GM21786 (cell line): Measurements from ENCODE around the gene MLNR.

Experiments used
- ATAC-seq: cut with Tn5 transposase; IDR thresholded peaks from one replicate; pipeline ENCODE4 v1.9.1; 2021; ENCODE audit not compliant: unreplicated experiment

The MLNR gene, protein sequence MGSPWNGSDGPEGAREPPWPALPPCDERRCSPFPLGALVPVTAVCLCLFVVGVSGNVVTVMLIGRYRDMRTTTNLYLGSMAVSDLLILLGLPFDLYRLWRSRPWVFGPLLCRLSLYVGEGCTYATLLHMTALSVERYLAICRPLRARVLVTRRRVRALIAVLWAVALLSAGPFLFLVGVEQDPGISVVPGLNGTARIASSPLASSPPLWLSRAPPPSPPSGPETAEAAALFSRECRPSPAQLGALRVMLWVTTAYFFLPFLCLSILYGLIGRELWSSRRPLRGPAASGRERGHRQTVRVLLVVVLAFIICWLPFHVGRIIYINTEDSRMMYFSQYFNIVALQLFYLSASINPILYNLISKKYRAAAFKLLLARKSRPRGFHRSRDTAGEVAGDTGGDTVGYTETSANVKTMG

DNA sequence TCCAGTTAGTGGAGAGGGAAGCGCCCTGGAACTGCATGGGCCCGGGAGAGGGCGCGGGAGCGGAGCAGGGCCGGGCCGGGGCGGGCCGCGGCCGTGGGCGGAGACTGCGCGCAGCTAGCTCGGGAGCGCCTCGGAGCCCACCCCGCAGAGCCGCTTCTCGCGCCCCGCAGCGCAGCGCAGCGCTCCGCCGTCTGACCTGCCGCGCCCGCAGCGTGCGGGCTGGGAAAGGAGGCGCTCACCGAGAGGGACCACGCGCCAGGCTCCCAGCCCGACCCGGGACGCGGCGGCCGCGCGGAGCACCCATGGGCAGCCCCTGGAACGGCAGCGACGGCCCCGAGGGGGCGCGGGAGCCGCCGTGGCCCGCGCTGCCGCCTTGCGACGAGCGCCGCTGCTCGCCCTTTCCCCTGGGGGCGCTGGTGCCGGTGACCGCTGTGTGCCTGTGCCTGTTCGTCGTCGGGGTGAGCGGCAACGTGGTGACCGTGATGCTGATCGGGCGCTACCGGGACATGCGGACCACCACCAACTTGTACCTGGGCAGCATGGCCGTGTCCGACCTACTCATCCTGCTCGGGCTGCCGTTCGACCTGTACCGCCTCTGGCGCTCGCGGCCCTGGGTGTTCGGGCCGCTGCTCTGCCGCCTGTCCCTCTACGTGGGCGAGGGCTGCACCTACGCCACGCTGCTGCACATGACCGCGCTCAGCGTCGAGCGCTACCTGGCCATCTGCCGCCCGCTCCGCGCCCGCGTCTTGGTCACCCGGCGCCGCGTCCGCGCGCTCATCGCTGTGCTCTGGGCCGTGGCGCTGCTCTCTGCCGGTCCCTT lies at the start of gene MLNR:
Gene MLNR (plus strand): TSS at position 303 of the 820 bp plus-strand sequence. CDS start 0 bp downstream, at position 303.
- ATAC-seq = no peak

DNA sequence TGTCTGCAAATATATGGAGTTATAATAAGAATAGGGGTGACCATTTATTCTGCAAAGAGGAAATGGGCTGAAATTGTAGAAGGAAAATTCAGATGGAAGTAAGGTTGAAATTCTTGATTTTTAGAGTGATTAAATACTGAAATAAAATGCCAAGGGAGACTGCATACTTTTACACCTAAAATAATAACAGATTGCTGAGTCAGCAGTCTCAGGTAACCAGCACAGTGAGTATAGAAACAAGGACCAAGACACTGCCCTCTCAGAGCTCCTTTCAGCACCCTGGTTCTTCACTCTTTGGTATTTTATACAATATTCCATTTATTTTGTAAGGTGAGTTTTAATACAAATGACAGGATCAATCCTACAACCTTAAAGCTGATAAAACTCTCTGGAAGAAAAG lies 48.8 kb upstream of the MLNR start:
- no peak for ATAC-seq

DNA sequence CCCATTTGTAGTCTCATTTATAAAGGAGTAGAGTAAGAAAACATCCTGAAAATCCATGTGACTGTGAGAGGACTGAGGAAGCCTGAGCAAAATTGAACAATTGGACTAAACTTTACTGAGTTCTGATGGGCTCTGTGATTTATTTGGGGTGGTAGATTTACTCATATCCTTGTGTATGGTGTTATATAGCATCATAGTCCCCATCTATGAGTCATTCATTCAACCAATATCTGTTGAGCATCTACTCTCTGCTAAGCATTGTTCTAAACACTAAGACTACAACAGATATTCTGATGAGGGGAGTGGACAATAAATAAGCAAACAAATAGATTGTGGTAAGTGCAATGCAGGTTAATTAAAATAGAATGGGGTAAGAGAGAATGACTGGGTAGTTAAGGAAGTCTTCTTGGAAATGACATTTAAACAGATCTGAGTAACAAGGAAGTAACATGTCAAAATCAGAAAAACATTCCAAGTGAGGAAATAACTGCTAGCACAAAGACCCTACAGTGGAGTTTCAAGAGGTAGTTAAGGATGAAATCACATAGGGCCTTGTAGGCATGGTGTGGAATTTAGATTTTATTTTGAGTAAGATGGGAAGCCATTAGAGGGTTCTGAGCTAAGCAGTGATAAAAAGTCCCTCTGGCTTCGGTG lies 36.3 kb upstream of the MLNR start:
- no peak for ATAC-seq

DNA sequence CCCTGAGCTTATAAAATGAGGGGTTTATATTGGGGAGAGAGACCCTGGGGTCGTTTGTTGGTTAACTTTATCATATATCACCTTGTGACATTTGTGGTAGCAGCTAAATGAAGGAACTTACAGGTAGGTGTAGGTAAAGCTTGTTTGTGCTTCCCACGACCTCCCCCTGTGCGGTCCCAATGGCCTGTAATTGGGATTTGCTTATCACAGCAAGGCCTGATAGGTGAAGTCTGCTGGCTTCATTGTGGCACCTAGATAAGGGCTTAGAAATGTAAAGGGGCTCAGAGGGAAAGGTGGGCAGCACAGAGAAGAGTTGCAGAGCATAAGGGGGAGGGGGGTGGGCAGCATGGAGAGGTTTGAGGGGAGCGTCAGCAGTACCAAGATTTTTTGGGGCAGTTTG lies 35.5 kb upstream of the MLNR start:
- ATAC-seq = no peak

DNA sequence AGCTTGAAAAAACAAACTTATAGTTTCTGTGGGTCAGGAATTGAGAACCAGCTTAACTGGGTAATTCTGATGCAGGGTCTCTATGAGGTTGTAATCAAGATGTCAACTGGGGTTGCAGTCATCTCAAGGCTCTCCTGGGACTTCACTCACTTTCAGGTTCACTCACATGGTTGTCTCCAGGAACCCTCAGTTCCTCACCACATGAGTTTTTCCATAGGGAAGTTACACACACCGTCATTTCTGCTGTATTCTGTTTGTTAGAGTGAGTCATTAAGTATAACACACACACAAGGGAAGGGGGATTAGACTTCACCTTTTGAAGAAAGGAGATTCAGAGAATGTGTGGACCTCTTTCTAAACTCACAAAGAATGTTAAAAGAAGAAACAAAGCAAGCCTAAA lies 34.9 kb upstream of the MLNR start:
- no peak for ATAC-seq

DNA sequence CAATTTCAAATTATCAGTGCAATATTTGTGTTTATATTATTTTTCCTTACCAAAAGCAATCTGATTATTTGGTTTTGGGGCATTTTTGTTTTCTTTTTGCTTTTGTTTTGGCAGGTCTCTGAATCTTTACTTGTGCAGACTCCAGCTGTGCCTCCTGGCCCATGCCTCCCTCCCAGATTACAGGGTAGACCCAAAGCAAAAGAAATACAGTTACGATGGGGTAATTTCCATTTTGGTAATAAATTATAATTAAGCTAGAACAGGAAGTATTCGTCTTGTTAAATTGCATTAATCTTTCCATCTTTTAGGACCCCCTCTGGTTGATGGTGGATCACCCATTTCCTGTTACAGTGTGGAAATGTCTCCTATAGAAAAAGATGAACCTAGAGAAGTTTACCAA lies 29.2 kb upstream of the MLNR start:
- ATAC-seq = no peak

DNA sequence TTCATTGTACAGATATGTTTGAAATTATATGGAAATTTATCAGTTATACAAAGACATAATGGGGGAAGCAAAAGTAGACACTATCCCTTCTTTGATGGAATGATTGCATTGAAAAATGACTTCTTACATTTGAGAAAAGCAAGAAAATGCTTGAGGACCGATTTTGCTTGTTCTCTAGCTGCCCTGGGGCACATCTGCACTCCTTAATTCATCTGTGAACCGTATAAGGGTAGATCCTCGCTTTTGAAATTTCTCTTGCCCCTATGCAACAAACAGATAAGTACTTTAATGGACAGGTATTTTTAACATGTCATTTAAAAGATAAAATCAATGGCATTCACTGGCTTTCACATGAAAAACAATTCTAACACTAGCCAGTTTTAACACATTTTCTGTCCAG lies 13.5 kb upstream of the MLNR start:
- ATAC-seq = no peak

DNA sequence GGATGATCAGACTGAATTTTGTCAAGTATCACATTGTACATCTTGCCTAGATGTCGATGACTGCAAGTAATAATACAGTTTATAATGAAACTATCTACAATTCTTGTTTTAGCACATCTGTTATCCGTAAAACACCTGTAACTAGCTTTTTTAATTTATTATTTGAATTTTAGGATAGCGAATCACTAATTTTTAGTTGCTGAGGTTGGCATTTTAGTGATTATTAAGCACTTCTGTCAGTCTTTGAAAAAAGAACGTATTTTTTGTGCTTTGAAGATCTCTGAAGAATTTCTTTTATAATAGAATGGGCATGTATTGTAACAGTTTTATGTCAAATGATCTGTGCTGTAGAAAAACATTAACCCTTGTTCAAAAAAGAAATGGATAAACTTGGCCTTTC lies 11.5 kb upstream of the MLNR start:
- ATAC-seq = no peak

DNA sequence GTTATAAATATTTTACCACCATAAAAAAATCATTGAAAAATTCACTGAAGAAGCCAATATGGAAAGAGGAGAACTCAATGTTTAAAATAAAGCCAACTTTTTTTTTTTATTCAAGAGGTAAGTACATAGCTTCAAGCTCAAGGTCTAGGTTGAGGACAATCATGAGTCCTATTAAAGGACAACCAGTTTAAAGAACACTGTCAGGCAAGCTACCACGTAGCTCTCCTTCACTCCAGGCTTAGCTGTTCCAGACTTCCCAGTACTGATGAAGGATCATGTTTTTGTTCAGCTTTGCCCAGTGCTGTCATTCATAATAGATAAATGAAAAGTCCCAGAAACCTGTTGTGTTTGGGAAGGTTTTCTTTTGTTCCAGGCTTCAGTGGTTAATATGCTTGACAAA lies 10.0 kb upstream of the MLNR start:
- ATAC-seq = no peak

DNA sequence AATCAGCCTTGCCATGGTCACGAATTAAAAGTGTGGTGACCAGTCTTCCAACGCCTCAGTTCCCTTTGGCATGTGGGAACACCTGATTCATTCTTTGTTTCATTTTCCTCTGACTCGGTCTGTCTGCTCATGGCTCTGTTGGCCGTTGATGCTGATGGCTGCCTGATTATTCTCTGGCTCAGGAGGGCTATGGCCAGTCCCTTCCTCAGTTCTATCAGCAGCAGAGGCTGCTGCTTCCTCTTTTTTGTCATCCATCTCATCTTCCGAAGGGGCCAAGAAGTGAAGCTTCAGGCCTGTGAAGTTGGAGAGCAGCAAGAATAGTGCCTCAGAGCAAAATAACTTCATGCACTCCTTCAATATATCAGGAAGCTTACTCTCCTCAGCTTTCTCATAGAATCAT lies 9.5 kb upstream of the MLNR start:
- ATAC-seq = no peak

DNA sequence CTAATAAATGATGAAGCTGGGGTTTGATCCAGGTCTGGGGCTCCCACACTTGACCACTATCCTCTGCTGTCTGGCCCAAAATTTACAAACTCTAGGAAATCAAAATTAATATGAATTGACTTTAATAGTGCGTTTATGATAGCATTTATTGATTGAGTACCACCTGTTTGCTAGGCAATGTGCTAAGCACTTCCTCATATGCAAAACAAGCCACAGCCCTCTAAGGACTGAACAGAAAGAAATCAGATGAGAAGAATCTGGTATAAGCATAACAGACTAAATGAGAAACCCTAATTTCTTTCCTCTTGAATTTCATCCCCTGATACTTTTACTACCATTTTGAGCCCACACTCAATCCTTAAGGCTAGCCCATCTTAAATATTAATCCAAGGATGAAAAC lies 6.6 kb upstream of the MLNR start:
- no peak for ATAC-seq

DNA sequence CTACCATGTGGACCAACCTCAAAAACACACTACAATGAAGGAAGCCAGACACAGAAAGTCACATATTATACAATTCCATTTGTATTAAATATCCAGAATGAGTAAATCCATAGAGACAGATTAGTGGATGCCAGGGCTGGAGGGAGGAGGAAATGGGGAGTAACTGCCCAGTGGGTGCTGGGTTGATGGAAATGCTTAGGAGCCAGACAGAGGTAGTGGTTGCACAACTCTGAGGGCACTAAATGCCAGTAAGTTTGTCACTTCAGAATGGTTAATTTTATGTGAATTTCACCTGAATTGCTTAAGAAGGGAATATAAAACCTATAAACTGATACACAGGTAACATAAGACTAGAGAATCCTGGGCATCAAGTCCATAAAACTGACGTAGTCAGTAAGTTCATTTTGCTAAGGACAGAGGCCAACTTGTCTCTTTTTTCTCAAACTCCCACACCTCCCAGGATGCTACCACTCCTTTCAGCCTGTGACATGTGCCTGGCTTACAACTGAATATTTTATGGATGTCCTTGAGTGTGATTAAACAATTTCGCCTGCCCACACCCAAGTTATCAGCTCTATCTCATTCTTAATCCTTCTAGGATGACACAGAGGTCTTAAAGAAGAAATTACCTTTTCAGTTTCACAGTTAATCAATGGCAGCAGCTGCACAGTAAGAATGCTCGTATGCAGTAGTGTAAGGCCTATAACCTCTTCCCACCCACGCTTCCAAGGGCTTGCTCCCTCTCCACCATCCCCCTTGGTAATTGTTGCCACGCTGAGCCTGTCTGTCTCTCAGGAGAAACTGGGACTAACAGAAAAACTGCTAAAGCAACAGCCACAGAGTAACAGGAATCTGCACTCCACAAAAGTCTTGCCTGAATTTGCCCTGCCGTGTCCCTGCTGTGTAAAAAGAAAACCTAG lies 5.9 kb upstream of the MLNR start:
- no peak for ATAC-seq

DNA sequence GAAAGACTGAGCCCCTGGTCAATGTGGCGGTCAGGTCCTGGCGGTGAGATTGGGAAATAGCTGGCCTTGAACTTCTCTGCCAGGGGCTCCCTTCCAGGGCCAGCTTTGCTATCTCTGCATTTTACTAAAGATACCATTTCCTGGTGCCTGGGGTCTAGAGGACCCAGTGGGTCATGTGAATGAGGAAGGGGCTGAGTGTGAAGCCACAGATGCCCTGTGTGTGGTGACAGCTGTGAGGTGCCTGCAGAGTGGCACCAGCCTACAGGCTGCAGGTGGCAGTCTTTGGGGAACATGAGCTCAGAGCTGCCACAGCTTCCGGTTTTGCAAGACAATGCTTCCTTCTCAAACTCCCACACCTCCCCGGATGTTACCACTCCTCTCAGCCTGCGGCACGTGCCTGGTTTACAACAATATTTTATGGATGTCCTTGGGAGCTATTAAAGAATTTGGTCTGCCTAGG lies 5.2 kb upstream of the MLNR start:
- peak; percentile 74 for ATAC-seq

DNA sequence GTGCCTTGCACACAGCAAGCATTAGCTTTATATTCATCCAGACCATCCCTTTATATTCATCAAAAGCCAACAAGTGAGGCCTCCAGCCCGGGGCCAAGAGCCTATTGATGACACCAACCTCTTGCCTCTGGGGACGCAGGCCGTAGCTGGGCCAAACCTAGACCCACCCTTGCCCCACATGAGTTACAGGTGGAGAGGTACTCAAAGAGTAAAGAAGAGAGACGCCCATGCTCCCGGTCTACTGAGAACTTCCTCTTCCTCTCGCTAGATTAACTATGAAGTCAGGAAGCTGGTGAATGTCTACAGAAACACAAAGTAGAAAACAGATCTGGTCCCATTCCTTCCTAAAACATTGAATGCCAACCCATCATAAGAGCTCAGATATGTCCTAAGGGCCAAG lies 3.8 kb upstream of the MLNR start:
- no peak for ATAC-seq

DNA sequence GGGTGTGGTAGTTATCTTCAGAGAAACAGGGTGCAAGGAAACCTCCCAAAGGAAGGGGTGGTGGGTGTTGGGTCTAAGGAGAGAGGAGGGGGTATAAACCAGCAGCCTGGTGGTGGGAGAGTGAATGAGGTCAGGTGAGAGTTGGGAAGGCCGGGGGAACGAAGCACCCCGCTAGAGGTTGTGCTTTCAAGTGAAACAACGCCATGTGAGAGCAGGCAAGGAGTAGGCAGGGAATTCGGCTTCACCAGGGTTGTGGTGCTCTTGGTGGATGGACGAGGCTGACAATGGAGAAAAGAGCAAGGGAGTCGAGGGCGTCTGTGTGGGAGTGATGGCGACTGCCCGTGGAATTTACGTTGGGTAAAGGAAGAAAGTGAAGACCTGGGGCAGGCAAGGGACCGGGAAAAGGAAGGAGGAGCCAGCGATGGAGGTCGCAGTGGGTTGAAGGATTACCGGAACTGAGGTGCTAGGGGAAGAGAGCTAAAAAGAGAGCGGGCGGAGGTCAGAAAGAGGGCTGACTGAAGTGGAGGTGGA lies 2.1 kb upstream of the MLNR start:
- no peak for ATAC-seq

DNA sequence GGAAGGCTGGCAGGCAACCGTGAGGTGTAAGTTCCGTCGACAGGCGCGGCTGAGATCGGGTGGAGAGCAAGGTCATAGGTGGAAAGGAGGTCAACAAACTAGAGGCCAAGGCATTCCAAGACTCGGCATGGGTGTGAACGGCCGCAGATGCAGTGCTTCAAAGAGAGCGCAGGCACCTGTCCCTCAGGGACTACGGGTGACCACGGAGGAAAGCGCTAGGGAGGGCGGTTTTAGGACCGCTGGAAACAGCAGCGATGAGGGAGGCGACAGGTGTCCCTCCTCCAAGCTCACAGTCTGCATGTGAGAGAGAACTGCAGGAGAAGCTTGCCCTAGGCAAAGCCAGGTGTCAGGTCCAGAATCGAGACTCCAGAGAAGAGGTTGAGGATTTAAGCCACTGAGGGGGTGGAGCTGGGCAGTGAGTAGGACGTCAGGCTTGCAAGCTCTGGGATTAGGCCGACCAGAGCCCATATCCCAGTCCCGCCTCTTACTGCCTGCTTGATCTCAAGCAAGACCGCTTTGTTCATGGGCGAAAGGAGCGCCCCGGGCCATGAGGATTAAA lies 1.6 kb upstream of the MLNR start:
- ATAC-seq = no peak

DNA sequence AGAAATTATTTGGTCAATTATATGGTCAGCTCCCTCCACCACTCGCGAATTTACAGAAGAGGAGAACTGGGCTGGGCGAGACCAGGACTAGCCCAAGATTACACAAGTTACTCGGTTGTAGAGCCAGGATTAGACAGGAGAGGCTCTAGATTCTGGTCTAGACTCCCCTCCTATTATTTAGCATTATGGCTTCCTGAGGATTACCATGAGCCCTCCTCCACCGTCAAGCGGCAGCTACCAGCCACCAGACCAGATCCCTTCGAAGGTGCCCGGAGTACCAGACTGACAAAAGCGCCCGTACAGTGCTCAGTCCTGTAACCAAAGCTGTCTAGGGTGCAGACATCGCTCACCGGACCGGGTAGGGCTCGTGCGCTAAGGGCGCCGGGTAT lies 497 bp upstream of the MLNR start:
- ATAC-seq = no peak

DNA sequence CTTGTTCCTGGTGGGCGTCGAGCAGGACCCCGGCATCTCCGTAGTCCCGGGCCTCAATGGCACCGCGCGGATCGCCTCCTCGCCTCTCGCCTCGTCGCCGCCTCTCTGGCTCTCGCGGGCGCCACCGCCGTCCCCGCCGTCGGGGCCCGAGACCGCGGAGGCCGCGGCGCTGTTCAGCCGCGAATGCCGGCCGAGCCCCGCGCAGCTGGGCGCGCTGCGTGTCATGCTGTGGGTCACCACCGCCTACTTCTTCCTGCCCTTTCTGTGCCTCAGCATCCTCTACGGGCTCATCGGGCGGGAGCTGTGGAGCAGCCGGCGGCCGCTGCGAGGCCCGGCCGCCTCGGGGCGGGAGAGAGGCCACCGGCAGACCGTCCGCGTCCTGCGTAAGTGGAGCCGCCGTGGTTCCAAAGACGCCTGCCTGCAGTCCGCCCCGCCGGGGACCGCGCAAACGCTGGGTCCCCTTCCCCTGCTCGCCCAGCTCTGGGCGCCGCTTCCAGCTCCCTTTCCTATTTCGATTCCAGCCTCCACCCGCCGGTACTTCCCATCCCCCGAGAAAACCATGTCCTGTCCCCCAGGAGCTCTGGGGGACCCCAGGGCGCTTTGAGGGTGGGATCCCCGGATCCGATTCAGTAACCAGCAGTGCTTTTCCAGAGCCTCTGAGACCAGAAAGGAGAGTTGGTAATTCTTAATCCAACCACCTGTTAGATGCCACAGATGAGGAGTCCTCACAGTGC lies 885 bp downstream of the MLNR start:
- no peak for ATAC-seq

DNA sequence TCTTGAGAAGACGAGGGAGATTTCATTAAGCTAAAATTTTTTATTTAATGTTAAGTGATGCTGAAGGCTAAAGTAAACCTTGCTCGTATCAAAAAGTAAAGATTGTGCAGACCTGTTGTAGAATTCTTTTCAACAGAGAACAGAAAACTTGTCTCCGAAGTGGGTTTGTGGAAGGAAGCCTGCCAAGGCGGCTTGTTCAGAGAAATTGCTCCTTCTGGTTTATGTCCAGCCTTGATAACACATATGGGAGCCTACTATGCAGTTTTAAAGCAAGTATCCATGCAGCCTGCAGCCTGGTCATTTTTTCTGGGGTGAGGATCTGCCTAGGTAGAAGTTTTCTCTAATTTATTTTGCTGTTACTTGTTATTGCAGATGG lies 1.4 kb downstream of the MLNR start:
- no peak for ATAC-seq
